Adrenal gland (tissue), 5 donors: ENCODE results near the gene SPPL3.

Experiments
- CTCF ChIP-seq, 6 experiments: fragments of 450-650 bp in 4 of 6; fragments of 200-600 bp in 2 of 6; sonication (generic) in 1 of 6; IDR thresholded peaks; 1 replicate in 5 of 6; 2 replicates in 1 of 6; pipeline versions ENCODE4 v1.5.1 to v1.8.0; 2016 to 2021; ENCODE audit warnings: antibody characterized with exemption in 6 of 6, mild to moderate bottlenecking in 2 of 6, moderate library complexity in 1 of 6
- POLR2A ChIP-seq, 2 donors: fragments of 450-650 bp; IDR thresholded peaks; one replicate each; pipeline ENCODE4 v1.6.1; 2017; ENCODE audit warnings: antibody characterized with exemption in 2 of 2, mild to moderate bottlenecking in 2 of 2, moderate library complexity in 1 of 2
- donor health status: DM: no; HTN: no; CAD: no.

- TF ChIP-seq POLR2A (IDR thresholded peaks at IDR 0.05) (no peak), CTCF (IDR thresholded peaks at IDR 0.05) (no peak)
Measured at GRCh38 chr12:120712610-120713009, 191.5 kb downstream of the SPPL3 start.
